Natural killer cell (primary cell): ENCODE results near the gene NR5A1. TPM values are rescaled to one million over a fixed set of nuclear protein-coding genes. Genes with fewer than 3 reads are reported as not detected.

Source experiments
- ATAC-seq, 3 donors: fragments of 150-1000 bp in 2 of 3; fragments of 200-7000 bp in 1 of 3; cut with Tn5 transposase; 1 replicate in 1 of 3; 2 replicates in 2 of 3; pipeline ENCODE4 v1.10.0; 2021; ENCODE audit warnings: mild to moderate bottlenecking in 2 of 3, moderate library complexity in 2 of 3
- DNase-seq, 2 donors: peaks; one replicate each; pipeline versions ENCODE4 v3.0.0 to v3.0.0-alpha.2; 2013 to 2021; ENCODE audit warnings: mixed read lengths in 1 of 2
- H3K27ac ChIP-seq: one replicate; pipeline ENCODE4 v1.5.1; 2013; ENCODE audit warnings: mild to moderate bottlenecking, low read length
- H3K27me3 ChIP-seq: one replicate; pipeline ENCODE4 v1.6.1; 2013; ENCODE audit warnings: low read length; ENCODE audit not compliant: control insufficient read depth, insufficient read depth
- H3K36me3 ChIP-seq: one replicate; pipeline ENCODE4 v1.6.1; 2013; ENCODE audit warnings: low read length; ENCODE audit not compliant: control insufficient read depth, insufficient read depth
- H3K4me1 ChIP-seq: one replicate; pipeline ENCODE4 v1.6.1; 2013; ENCODE audit warnings: low read length; ENCODE audit not compliant: control insufficient read depth, insufficient read depth
- H3K4me3 ChIP-seq: one replicate; pipeline ENCODE4 v1.5.1; 2013; ENCODE audit warnings: low read length
- H3K9me3 ChIP-seq: one replicate; pipeline ENCODE4 v1.6.1; 2013; ENCODE audit warnings: low read length; ENCODE audit not compliant: control insufficient read depth, insufficient read depth
- H3K27ac Mint-ChIP-seq, 2 donors: one replicate each; pipeline ENCODE4 v1.8.0; 2022; ENCODE audit warnings: mild to moderate bottlenecking in 2 of 2, mixed read lengths in 2 of 2, moderate library complexity in 1 of 2
- H3K27me3 Mint-ChIP-seq, 2 donors: one replicate each; pipeline ENCODE4 v1.8.0; 2022; ENCODE audit warnings: low read depth in 2 of 2, mixed read lengths in 2 of 2
- H3K36me3 Mint-ChIP-seq: one replicate; pipeline ENCODE4 v1.8.0; 2022; ENCODE audit warnings: mixed read lengths
- H3K4me1 Mint-ChIP-seq, 2 donors: one replicate each; pipeline ENCODE4 v1.8.0; 2022; ENCODE audit warnings: mixed read lengths in 2 of 2
- H3K4me3 Mint-ChIP-seq: one replicate; pipeline ENCODE4 v1.8.0; 2022; ENCODE audit warnings: mild to moderate bottlenecking, moderate library complexity, mixed read lengths
- H3K9me3 Mint-ChIP-seq, 2 donors: one replicate each; pipeline ENCODE4 v1.8.0; 2022; ENCODE audit warnings: mixed read lengths in 2 of 2
- WGBS: methylation state at CpG from one replicate; pipeline ENCODE4 v1.1.7; 2013; ENCODE audit warnings: missing lambda C conversion rate; ENCODE audit not compliant: insufficient coverage; 5-methylcytosine and 5-hydroxymethylcytosine counted together
- intact Hi-C: fragments of 100-400 bp; cut with micrococcal nuclease; formaldehyde crosslinking; loops from one replicate; pipeline ENCODE4 v1.14.2; 2022
- total RNA-seq, 4 donors: library from RNA; stranded (reverse); fragments of 120-200 nt in 1 of 4; gene quantifications; one replicate each; pipeline versions ENCODE4 v1.2.3 to v1.2.4, GENCODE V29; 2013 to 2022
- TF ChIP-seq, protein P1 (sequence below): fragments of 200-600 bp; IDR thresholded peaks from one replicate; pipeline ENCODE4 v1.8.0; 2022; ENCODE audit warnings: antibody characterized with exemption

NR5A1 gene
- total RNA-seq, 3 donors from 2014 or later (not counting 1 experiment from before 2014, with no cell fraction given), result not detected

DNA sequence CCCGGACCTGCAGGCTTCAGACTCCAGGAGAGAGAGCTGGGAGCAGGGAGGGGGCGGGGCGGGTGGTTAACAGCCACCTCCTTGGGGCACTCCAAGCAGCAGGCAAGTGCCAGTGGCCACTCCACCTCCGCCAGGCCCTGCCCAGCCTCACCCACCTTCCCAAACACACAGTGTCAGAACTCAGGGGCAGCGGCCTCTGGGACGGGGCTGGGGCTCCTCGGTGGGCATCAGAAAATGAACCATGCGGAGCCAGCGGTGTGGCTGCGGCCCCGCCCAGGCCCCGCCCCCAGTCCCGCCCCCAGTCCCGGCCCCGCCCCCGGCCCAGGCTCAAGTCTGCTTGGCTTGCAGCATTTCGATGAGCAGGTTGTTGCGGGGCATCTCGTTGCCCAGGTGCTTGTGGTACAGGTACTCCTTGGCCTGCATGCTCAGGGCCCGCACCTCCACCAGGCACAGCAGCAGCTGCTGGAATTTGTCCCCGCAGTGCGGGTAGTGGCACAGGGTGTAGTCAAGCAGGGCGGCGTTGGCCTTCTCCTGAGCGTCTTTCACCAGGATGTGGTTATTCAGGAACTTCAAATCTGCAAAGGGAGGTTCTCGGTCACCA is 24.7 kb downstream of the NR5A1 start:
- no peak overlapping the region for H3K27ac Mint-ChIP-seq
- no peak overlapping the region for H3K27ac ChIP-seq
- H3K27me3 Mint-ChIP-seq, result peaks cover 12 to 13% of the 10 kb centered on the region in 2 donors
- no peaks in the 10 kb centered on the region for H3K9me3 Mint-ChIP-seq
- ATAC-seq (no peak), DNase-seq (no peak)
- H3K4me1 ChIP-seq, result no peaks in the 10 kb centered on the region
- H3K27me3 ChIP-seq, result no peaks in the 10 kb centered on the region
- no peak overlapping the region for H3K4me3 Mint-ChIP-seq
- no peak overlapping the region for H3K4me3 ChIP-seq
- no peaks in the 10 kb centered on the region for H3K36me3 ChIP-seq
- 60% methylated on average over 26 of the region's 26 CpGs for WGBS
- H3K36me3 Mint-ChIP-seq, result no peaks in the 10 kb centered on the region
- TF ChIP-seq, protein P1, sequence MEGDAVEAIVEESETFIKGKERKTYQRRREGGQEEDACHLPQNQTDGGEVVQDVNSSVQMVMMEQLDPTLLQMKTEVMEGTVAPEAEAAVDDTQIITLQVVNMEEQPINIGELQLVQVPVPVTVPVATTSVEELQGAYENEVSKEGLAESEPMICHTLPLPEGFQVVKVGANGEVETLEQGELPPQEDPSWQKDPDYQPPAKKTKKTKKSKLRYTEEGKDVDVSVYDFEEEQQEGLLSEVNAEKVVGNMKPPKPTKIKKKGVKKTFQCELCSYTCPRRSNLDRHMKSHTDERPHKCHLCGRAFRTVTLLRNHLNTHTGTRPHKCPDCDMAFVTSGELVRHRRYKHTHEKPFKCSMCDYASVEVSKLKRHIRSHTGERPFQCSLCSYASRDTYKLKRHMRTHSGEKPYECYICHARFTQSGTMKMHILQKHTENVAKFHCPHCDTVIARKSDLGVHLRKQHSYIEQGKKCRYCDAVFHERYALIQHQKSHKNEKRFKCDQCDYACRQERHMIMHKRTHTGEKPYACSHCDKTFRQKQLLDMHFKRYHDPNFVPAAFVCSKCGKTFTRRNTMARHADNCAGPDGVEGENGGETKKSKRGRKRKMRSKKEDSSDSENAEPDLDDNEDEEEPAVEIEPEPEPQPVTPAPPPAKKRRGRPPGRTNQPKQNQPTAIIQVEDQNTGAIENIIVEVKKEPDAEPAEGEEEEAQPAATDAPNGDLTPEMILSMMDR, result no peak
- H3K9me3 ChIP-seq, result no peaks in the 10 kb centered on the region
- intact Hi-C loops, result no loop called here
- H3K4me1 Mint-ChIP-seq, result peaks cover 0 to 6% of the 10 kb centered on the region in 2 donors

- H3K27ac Mint-ChIP-seq, result no peak overlapping the region
- no peaks in the 10 kb centered on the region for H3K36me3 ChIP-seq
- H3K27ac ChIP-seq, result no peak overlapping the region
- ATAC-seq (no peak), DNase-seq (no peak)
- no peaks in the 10 kb centered on the region for H3K9me3 ChIP-seq
- intact Hi-C loops, result no loop called here
- no peaks in the 10 kb centered on the region for H3K9me3 Mint-ChIP-seq
- no peaks in the 10 kb centered on the region for H3K36me3 Mint-ChIP-seq
- H3K27me3 Mint-ChIP-seq, result peaks cover 12 to 13% of the 10 kb centered on the region in 2 donors
- no peak overlapping the region for H3K4me3 ChIP-seq
- H3K4me3 Mint-ChIP-seq, result no peak overlapping the region
- TF ChIP-seq, protein P1, result no peak
- WGBS, result 70% methylated on average over 17 of the region's 17 CpGs
- H3K4me1 Mint-ChIP-seq, result peaks cover 0 to 6% of the 10 kb centered on the region in 2 donors
- peaks cover 8% of the 10 kb centered on the region for H3K27me3 ChIP-seq
- peaks cover 5% of the 10 kb centered on the region for H3K4me1 ChIP-seq
Measured at GRCh38 chr9:124481115-124481514, 26.1 kb downstream of the NR5A1 start.

GRCh38 chr9:124480621-124480981 is 26.6 kb downstream of the NR5A1 start:
- DNase-seq, result no peak
- H3K27ac Mint-ChIP-seq, result no peak overlapping the region
- Histone ChIP-seq H3K4me3 (no peak overlapping the region), H3K36me3 (no peaks in the 10 kb centered on the region), H3K27me3 (peaks cover 8% of the 10 kb centered on the region), H3K9me3 (no peaks in the 10 kb centered on the region), H3K27ac (no peak overlapping the region), H3K4me1 (peaks cover 5% of the 10 kb centered on the region)
- WGBS, result 34% methylated on average over 7 of the region's 7 CpGs
- no peak overlapping the region for H3K4me3 Mint-ChIP-seq
- intact Hi-C loops, result no loop called here
- peaks cover 0 to 6% of the 10 kb centered on the region in 2 donors for H3K4me1 Mint-ChIP-seq
- no peaks in the 10 kb centered on the region for H3K36me3 Mint-ChIP-seq
- peaks cover 12 to 13% of the 10 kb centered on the region in 2 donors for H3K27me3 Mint-ChIP-seq
- TF ChIP-seq, protein P1, result no peak
- H3K9me3 Mint-ChIP-seq, result no peaks in the 10 kb centered on the region
- ATAC-seq, result peak in 1 of 3 donors; percentile 39
